Natural killer cell (primary cell): Measurements from ENCODE around the gene LRRC73. TPM values are rescaled to one million over a fixed set of nuclear protein-coding genes. Genes with fewer than 3 reads are reported as not detected.

Experiments used
- ATAC-seq, 3 donors: fragments of 150-1000 bp in 2 of 3; fragments of 200-7000 bp in 1 of 3; cut with Tn5 transposase; 1 replicate in 1 of 3; 2 replicates in 2 of 3; pipeline ENCODE4 v1.10.0; 2021; ENCODE audit warnings: mild to moderate bottlenecking in 2 of 3, moderate library complexity in 2 of 3
- DNase-seq, 2 donors: peaks; one replicate each; pipeline versions ENCODE4 v3.0.0 to v3.0.0-alpha.2; 2013 to 2021; ENCODE audit warnings: mixed read lengths in 1 of 2
- H3K27ac ChIP-seq: one replicate; pipeline ENCODE4 v1.5.1; 2013; ENCODE audit warnings: mild to moderate bottlenecking, low read length
- H3K27me3 ChIP-seq: one replicate; pipeline ENCODE4 v1.6.1; 2013; ENCODE audit warnings: low read length; ENCODE audit not compliant: control insufficient read depth, insufficient read depth
- H3K36me3 ChIP-seq: one replicate; pipeline ENCODE4 v1.6.1; 2013; ENCODE audit warnings: low read length; ENCODE audit not compliant: control insufficient read depth, insufficient read depth
- H3K4me1 ChIP-seq: one replicate; pipeline ENCODE4 v1.6.1; 2013; ENCODE audit warnings: low read length; ENCODE audit not compliant: control insufficient read depth, insufficient read depth
- H3K4me3 ChIP-seq: one replicate; pipeline ENCODE4 v1.5.1; 2013; ENCODE audit warnings: low read length
- H3K9me3 ChIP-seq: one replicate; pipeline ENCODE4 v1.6.1; 2013; ENCODE audit warnings: low read length; ENCODE audit not compliant: control insufficient read depth, insufficient read depth
- H3K27ac Mint-ChIP-seq, 2 donors: one replicate each; pipeline ENCODE4 v1.8.0; 2022; ENCODE audit warnings: mild to moderate bottlenecking in 2 of 2, mixed read lengths in 2 of 2, moderate library complexity in 1 of 2
- H3K27me3 Mint-ChIP-seq, 2 donors: one replicate each; pipeline ENCODE4 v1.8.0; 2022; ENCODE audit warnings: low read depth in 2 of 2, mixed read lengths in 2 of 2
- H3K36me3 Mint-ChIP-seq: one replicate; pipeline ENCODE4 v1.8.0; 2022; ENCODE audit warnings: mixed read lengths
- H3K4me1 Mint-ChIP-seq, 2 donors: one replicate each; pipeline ENCODE4 v1.8.0; 2022; ENCODE audit warnings: mixed read lengths in 2 of 2
- H3K4me3 Mint-ChIP-seq: one replicate; pipeline ENCODE4 v1.8.0; 2022; ENCODE audit warnings: mild to moderate bottlenecking, moderate library complexity, mixed read lengths
- H3K9me3 Mint-ChIP-seq, 2 donors: one replicate each; pipeline ENCODE4 v1.8.0; 2022; ENCODE audit warnings: mixed read lengths in 2 of 2
- WGBS: methylation state at CpG from one replicate; pipeline ENCODE4 v1.1.7; 2013; ENCODE audit warnings: missing lambda C conversion rate; ENCODE audit not compliant: insufficient coverage; 5-methylcytosine and 5-hydroxymethylcytosine counted together
- intact Hi-C: fragments of 100-400 bp; cut with micrococcal nuclease; formaldehyde crosslinking; loops from one replicate; pipeline ENCODE4 v1.14.2; 2022
- total RNA-seq, 4 donors: library from RNA; stranded (reverse); fragments of 120-200 nt in 1 of 4; gene quantifications; one replicate each; pipeline versions ENCODE4 v1.2.3 to v1.2.4, GENCODE V29; 2013 to 2022
- TF ChIP-seq, protein P1 (sequence below): fragments of 200-600 bp; IDR thresholded peaks from one replicate; pipeline ENCODE4 v1.8.0; 2022; ENCODE audit warnings: antibody characterized with exemption

Gene LRRC73
- total RNA-seq, 3 donors from 2014 or later (not counting 1 experiment from before 2014, with no cell fraction given), result 0.24 to 0.68 (median 0.45) TPM

DNA sequence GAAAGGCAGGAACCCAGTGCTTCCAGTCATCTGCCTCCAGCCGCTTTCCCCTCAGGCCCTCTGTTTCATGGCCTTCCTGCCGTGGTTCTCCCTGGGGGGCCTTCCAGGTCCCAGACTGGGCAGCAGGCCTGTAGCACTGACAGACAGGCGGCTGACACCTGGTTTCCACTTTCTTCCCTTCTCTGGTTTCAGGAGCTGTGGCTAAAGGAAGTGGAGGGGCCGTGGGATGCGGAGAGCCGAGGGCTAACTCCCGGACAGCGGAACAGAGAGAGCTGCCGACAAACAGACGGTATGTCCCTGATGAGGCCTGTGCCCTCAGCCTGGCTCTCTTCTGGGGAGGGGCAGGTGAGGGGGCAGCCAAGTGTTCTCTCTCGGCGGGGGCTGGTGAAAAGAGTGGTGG is 12.5 kb downstream of the LRRC73 start:
- Histone ChIP-seq H3K9me3 (no peaks in the 10 kb centered on the region), H3K27me3 (no peaks in the 10 kb centered on the region), H3K36me3 (peaks cover 39% of the 10 kb centered on the region), H3K4me3 (no peak overlapping the region), H3K4me1 (peaks cover 19% of the 10 kb centered on the region), H3K27ac (no peak overlapping the region)
- no peaks in the 10 kb centered on the region for H3K27me3 Mint-ChIP-seq
- no peaks in the 10 kb centered on the region for H3K9me3 Mint-ChIP-seq
- DNase-seq, result no peak
- no peak overlapping the region for H3K4me3 Mint-ChIP-seq
- H3K4me1 Mint-ChIP-seq, result peaks cover 20% of the 10 kb centered on the region in 2 donors
- ATAC-seq, result no peak
- no peaks in the 10 kb centered on the region for H3K36me3 Mint-ChIP-seq
- intact Hi-C loops, result no loop called here
- WGBS, result 99% methylated on average over 12 of the region's 12 CpGs
- TF ChIP-seq, protein P1, sequence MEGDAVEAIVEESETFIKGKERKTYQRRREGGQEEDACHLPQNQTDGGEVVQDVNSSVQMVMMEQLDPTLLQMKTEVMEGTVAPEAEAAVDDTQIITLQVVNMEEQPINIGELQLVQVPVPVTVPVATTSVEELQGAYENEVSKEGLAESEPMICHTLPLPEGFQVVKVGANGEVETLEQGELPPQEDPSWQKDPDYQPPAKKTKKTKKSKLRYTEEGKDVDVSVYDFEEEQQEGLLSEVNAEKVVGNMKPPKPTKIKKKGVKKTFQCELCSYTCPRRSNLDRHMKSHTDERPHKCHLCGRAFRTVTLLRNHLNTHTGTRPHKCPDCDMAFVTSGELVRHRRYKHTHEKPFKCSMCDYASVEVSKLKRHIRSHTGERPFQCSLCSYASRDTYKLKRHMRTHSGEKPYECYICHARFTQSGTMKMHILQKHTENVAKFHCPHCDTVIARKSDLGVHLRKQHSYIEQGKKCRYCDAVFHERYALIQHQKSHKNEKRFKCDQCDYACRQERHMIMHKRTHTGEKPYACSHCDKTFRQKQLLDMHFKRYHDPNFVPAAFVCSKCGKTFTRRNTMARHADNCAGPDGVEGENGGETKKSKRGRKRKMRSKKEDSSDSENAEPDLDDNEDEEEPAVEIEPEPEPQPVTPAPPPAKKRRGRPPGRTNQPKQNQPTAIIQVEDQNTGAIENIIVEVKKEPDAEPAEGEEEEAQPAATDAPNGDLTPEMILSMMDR, result no peak
- H3K27ac Mint-ChIP-seq, result no peak overlapping the region

DNA sequence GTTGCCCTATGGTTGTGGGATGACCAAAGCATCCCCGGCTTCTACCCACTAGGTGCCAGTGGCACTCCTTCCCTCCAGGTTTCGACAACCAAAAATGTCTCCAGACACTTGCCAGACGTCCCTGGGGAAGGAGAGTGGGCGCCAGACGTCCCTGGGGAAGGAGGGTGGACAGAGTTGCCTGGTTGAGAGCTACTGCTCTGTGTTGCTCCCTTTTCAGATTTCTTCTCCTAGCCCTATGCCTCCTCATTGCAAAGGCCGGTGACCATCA is 13.1 kb downstream of the LRRC73 start:
- peaks cover 20% of the 10 kb centered on the region in 2 donors for H3K4me1 Mint-ChIP-seq
- no peaks in the 10 kb centered on the region for H3K36me3 Mint-ChIP-seq
- H3K9me3 Mint-ChIP-seq, result no peaks in the 10 kb centered on the region
- ATAC-seq, result no peak
- peaks cover 19% of the 10 kb centered on the region for H3K4me1 ChIP-seq
- H3K4me3 ChIP-seq, result no peak overlapping the region
- intact Hi-C loops, result no loop called here
- no peak overlapping the region for H3K27ac Mint-ChIP-seq
- WGBS, result 98% methylated on average over 2 of the region's 6 CpGs
- H3K27me3 ChIP-seq, result no peaks in the 10 kb centered on the region
- no peak for DNase-seq
- no peak overlapping the region for H3K27ac ChIP-seq
- H3K27me3 Mint-ChIP-seq, result no peaks in the 10 kb centered on the region
- H3K36me3 ChIP-seq, result peaks cover 34% of the 10 kb centered on the region
- no peaks in the 10 kb centered on the region for H3K9me3 ChIP-seq
- TF ChIP-seq, protein P1, result no peak
- no peak overlapping the region for H3K4me3 Mint-ChIP-seq

DNA sequence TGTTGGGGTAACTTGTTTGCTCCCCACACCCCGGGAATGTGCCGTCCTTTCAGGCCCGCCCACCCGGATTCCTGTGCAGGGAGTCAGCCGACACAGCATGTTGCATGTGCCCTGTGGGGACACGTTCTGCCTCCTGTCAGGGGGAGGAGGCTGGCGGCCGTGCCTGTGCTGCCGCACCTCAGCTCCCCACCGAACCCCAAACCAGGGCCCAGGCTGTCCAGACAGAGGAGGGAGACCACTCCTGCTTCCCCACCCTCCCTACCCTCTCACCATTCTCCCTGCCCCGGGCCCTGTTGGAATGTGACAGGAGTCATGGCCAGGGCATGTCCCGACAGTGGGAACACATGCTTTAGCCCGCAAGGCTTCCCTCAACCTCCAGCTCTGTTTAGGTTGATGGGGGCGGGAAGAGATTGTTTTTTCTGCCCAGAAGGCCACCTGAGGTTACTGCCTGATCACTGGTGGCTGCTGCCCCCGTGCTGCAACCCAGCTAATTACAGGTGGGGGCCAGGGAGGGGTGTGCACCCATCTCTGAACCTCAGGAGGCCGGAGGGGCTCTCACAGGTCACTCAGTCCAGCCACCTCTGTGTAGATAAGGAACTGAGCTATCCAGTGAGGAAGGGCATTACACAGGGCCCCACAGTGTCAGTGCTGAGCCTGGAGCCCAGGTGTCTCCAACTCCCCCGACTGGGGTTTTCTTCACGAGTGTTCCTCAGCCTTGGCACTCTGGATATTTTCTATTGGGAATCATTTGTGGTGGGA is 13.6 kb downstream of the LRRC73 start:
- DNase-seq (peak in 1 of 2 donors; percentile 45), ATAC-seq (peak in 2 of 3 donors; percentile 51 to 53)
- H3K36me3 ChIP-seq, result peaks cover 30% of the 10 kb centered on the region
- no peaks in the 10 kb centered on the region for H3K27me3 ChIP-seq
- H3K27me3 Mint-ChIP-seq, result no peaks in the 10 kb centered on the region
- no peaks in the 10 kb centered on the region for H3K9me3 Mint-ChIP-seq
- peaks cover 19% of the 10 kb centered on the region for H3K4me1 ChIP-seq
- H3K4me3 ChIP-seq, result no peak overlapping the region
- H3K4me3 Mint-ChIP-seq, result no peak overlapping the region
- 94% methylated on average over 18 of the region's 18 CpGs for WGBS
- peaks cover 20% of the 10 kb centered on the region in 2 donors for H3K4me1 Mint-ChIP-seq
- no peak overlapping the region for H3K27ac Mint-ChIP-seq
- intact Hi-C loops, result no loop called here
- no peaks in the 10 kb centered on the region for H3K9me3 ChIP-seq
- H3K27ac ChIP-seq, result no peak overlapping the region
- no peaks in the 10 kb centered on the region for H3K36me3 Mint-ChIP-seq
- TF ChIP-seq, protein P1, result no peak
